GM12865 (cell line): Measurements from ENCODE around the gene CRY1.

Experiments used
- DNase-seq: peaks from one replicate; pipeline ENCODE4 v3.0.0; 2010; ENCODE audit warnings: low read depth
- H3K4me3 ChIP-seq: 2 replicates; pipeline ENCODE4 v1.5.1; 2011; ENCODE audit warnings: mild to moderate bottlenecking, low read depth, low read length, control low read depth
- CTCF ChIP-seq: IDR thresholded peaks from 2 replicates; pipeline ENCODE4 v1.5.1; 2011; ENCODE audit warnings: low read length, control low read depth, low read depth, inconsistent platforms; ENCODE audit not compliant: insufficient read depth; ENCODE audit errors: missing control alignments

CRY1 gene

GRCh38 chr12:106941481-106942156, 151.7 kb downstream of the CRY1 start:
- no peak overlapping the region for H3K4me3 ChIP-seq
- no peak for DNase-seq
- no peak for TF ChIP-seq CTCF
